NCI-H146 (cell line): ENCODE measurements around the gene COL26A1.
"Not testable (repeated sequence)": the region's sequence is repeated elsewhere in the genome, so short reads cannot be mapped to it uniquely, and the experiment has no call there.

Source experiments
- DNase-seq: peaks from one replicate; lab custom pipeline; 2025; lab: John Stamatoyannopoulos, UW

Gene COL26A1

GRCh38 chr7:101496017-101496416 is 133.3 kb downstream of the COL26A1 start:
- no peak for DNase-seq

- no peak for DNase-seq
Measured at GRCh38 chr7:101501351-101501750, 138.7 kb downstream of the COL26A1 start.

GRCh38 chr7:101502466-101503098 is 139.9 kb downstream of the COL26A1 start:
- no peak for DNase-seq

GRCh38 chr7:101505510-101505909 is 142.8 kb downstream of the COL26A1 start:
- DNase-seq, result not testable (repeated sequence)

GRCh38 chr7:101506531-101506930 is 143.9 kb downstream of the COL26A1 start:
- DNase-seq, result no peak

- DNase-seq, result no peak
Measured at GRCh38 chr7:101507327-101507726, 144.7 kb downstream of the COL26A1 start.

- DNase-seq, result peak; percentile 77
Measured at GRCh38 chr7:101507791-101508252, 145.1 kb downstream of the COL26A1 start.

GRCh38 chr7:101510297-101510696 is 147.6 kb downstream of the COL26A1 start:
- DNase-seq, result no peak

- DNase-seq, result no peak
Measured at GRCh38 chr7:101511965-101512364, 149.3 kb downstream of the COL26A1 start.

GRCh38 chr7:101516851-101517250 is 154.2 kb downstream of the COL26A1 start:
- DNase-seq, result no peak

GRCh38 chr7:101517304-101517703 is 154.6 kb downstream of the COL26A1 start:
- DNase-seq, result no peak

- DNase-seq, result no peak
Measured at GRCh38 chr7:101518336-101518735, 155.7 kb downstream of the COL26A1 start.

- DNase-seq, result no peak
Measured at GRCh38 chr7:101519324-101520023, 156.8 kb downstream of the COL26A1 start.

- no peak for DNase-seq
Measured at GRCh38 chr7:101521430-101521925, 158.8 kb downstream of the COL26A1 start.

- DNase-seq, result no peak
Measured at GRCh38 chr7:101522021-101522420, 159.3 kb downstream of the COL26A1 start.

- DNase-seq, result no peak
Measured at GRCh38 chr7:101527844-101528667, 165.4 kb downstream of the COL26A1 start.

- DNase-seq, result no peak
Measured at GRCh38 chr7:101529560-101529959, 166.9 kb downstream of the COL26A1 start.

- DNase-seq, result no peak
Measured at GRCh38 chr7:101531726-101532357, 169.2 kb downstream of the COL26A1 start.

GRCh38 chr7:101532400-101533102 is 169.9 kb downstream of the COL26A1 start:
- DNase-seq, result no peak

GRCh38 chr7:101533103-101533465 is 170.4 kb downstream of the COL26A1 start:
- no peak for DNase-seq

- DNase-seq, result no peak
Measured at GRCh38 chr7:101534015-101534803, 171.5 kb downstream of the COL26A1 start.
